Endothelial cell of umbilical vein (primary cell): ENCODE measurements around the gene CORO7. TPM values are rescaled to one million over a fixed set of nuclear protein-coding genes. Genes with fewer than 3 reads are reported as not detected.

ENCODE experiments used
- BruUV-seq: library from RNA; stranded (reverse); fragments of 400-500 nt; replicated peaks from 2 replicates; lab custom pipeline; 2021; lab: Mats Ljungman, UMichigan
- CTCF ChIA-PET: fragments of 300-600, 350-600 bp; sonication (Branson Sonifier 250); formaldehyde crosslinking; loops from one replicate; lab custom pipeline; 2021; ENCODE audit warnings: antibody characterized with exemption, inconsistent platforms; lab: Charles Lee
- POLR2A ChIA-PET: fragments of 300-600, 350-600 bp; sonication (Branson Sonifier 250); formaldehyde crosslinking; loops from one replicate; lab custom pipeline; 2021; ENCODE audit warnings: antibody characterized with exemption, inconsistent platforms; lab: Charles Lee
- DNase-seq: peaks from one replicate; pipeline ENCODE4 v3.0.0-alpha.2; 2011; ENCODE audit warnings: low read depth, low spot score
- FAIRE-seq: peaks from 2 replicates; lab custom pipeline; 2011; peaks lifted over from hg19 to GRCh38; lab: Jason Lieb, UNC
- H2AFZ ChIP-seq: 2 replicates; pipeline ENCODE4 v1.6.0; 2012; ENCODE audit warnings: low read depth, low read length, control low read depth, inconsistent platforms
- H3K27ac ChIP-seq: 2 replicates; pipeline ENCODE4 v1.5.1; 2011; ENCODE audit warnings: low read depth, mild to moderate bottlenecking, control low read depth, low read length, moderate library complexity; ENCODE audit not compliant: insufficient read depth
- H3K27me3 ChIP-seq, 2 experiments: 2 replicates each; pipeline versions ENCODE4 v1.6.0 to v1.6.1; 2011; ENCODE audit warnings: low read length in 2 of 2, mixed read lengths in 1 of 2; ENCODE audit not compliant: control insufficient read depth in 2 of 2, insufficient read depth in 2 of 2
- H3K36me3 ChIP-seq, 2 experiments: 2 replicates in 1 of 2; 3 replicates in 1 of 2; pipeline ENCODE4 v1.5.1; 2011; ENCODE audit warnings: low read length in 2 of 2, mild to moderate bottlenecking in 1 of 2, moderate library complexity in 1 of 2; ENCODE audit not compliant: control insufficient read depth in 2 of 2, insufficient read depth in 2 of 2; ENCODE audit errors: extremely low read depth in 1 of 2
- H3K4me1 ChIP-seq: 3 replicates; pipeline ENCODE4 v1.5.1; 2011; ENCODE audit warnings: mild to moderate bottlenecking, low read length; ENCODE audit not compliant: control insufficient read depth, insufficient read depth; ENCODE audit errors: extremely low read depth
- H3K4me2 ChIP-seq: 2 replicates; pipeline ENCODE4 v1.6.1; 2011; ENCODE audit warnings: low read length, control low read depth, mixed read lengths; ENCODE audit not compliant: insufficient read depth
- H3K4me3 ChIP-seq, 3 experiments: fragments of 200-600 bp in 1 of 3; sonication (generic), shearing (Covaris generic) in 1 of 3; replicated peaks in 1 of 3; 2 replicates each; pipeline ENCODE4 v1.5.1; 2011 to 2016; ENCODE audit warnings: control low read depth in 3 of 3, low read length in 3 of 3, mild to moderate bottlenecking in 2 of 3, inconsistent platforms in 1 of 3, low read depth in 1 of 3, moderate library complexity in 1 of 3; ENCODE audit not compliant: insufficient read depth in 1 of 3
- H3K79me2 ChIP-seq: 2 replicates; pipeline ENCODE4 v1.6.0; 2012; ENCODE audit warnings: low read length, inconsistent platforms; ENCODE audit not compliant: control insufficient read depth, insufficient read depth
- H3K9ac ChIP-seq: replicated peaks from 2 replicates; pipeline ENCODE3; 2011; ENCODE audit warnings: low read length, control low read depth; ENCODE audit not compliant: insufficient read depth; ENCODE audit errors: extremely low read depth
- H3K9me1 ChIP-seq: replicated peaks from 3 replicates; pipeline ENCODE4 v1.6.0; 2011; ENCODE audit warnings: mild to moderate bottlenecking, low read length; ENCODE audit not compliant: control insufficient read depth, insufficient read depth; ENCODE audit errors: extremely low read depth
- H3K9me3 ChIP-seq: replicated peaks from 2 replicates; pipeline ENCODE4 v1.5.1; 2012; ENCODE audit warnings: low read length, inconsistent platforms; ENCODE audit not compliant: control insufficient read depth, insufficient read depth
- H4K20me1 ChIP-seq: replicated peaks from 2 replicates; pipeline ENCODE3; 2011; ENCODE audit warnings: mild to moderate bottlenecking, low read length; ENCODE audit not compliant: control insufficient read depth, insufficient read depth; ENCODE audit errors: extremely low read depth
- EZH2 ChIP-seq: IDR thresholded peaks from 2 replicates; pipeline ENCODE4 v1.6.1; 2012; ENCODE audit warnings: borderline replicate concordance, low read depth, mild to moderate bottlenecking, moderate library complexity, low read length, inconsistent platforms; ENCODE audit not compliant: severe bottlenecking
- FOS ChIP-seq: IDR thresholded peaks from 2 replicates; pipeline ENCODE4 v1.6.1; 2011; ENCODE audit warnings: mild to moderate bottlenecking, low read length, moderate library complexity, borderline replicate concordance; ENCODE audit not compliant: insufficient read depth
- GATA2 ChIP-seq: IDR thresholded peaks from 2 replicates; pipeline ENCODE4 v1.7.0; 2011; ENCODE audit warnings: low read depth, mild to moderate bottlenecking, moderate library complexity, mixed read lengths, low read length; ENCODE audit not compliant: insufficient read length, insufficient read depth
- JUN ChIP-seq: IDR thresholded peaks from 2 replicates; pipeline ENCODE4 v1.6.1; 2011; ENCODE audit warnings: borderline replicate concordance, low read depth; ENCODE audit not compliant: insufficient read length, insufficient read depth
- MAX ChIP-seq: IDR thresholded peaks from 2 replicates; pipeline ENCODE4 v1.6.1; 2011; ENCODE audit not compliant: insufficient read depth, insufficient read length
- MYC ChIP-seq: IDR thresholded peaks from one replicate; pipeline ENCODE4 v1.6.1; 2011; ENCODE audit warnings: mild to moderate bottlenecking, low read depth, low read length
- POLR2A ChIP-seq: IDR thresholded peaks from 2 replicates; pipeline ENCODE4 v1.6.1; 2012; ENCODE audit warnings: low read depth, mild to moderate bottlenecking, control low read depth, low read length
- POLR2AphosphoS5 ChIP-seq: IDR thresholded peaks from 2 replicates; pipeline ENCODE4 v1.6.1; 2012; ENCODE audit warnings: low read depth, mild to moderate bottlenecking, control low read depth, low read length, moderate library complexity; ENCODE audit not compliant: insufficient read depth
- dilution Hi-C: fragments of 300-500 bp; cut with MboI; formaldehyde crosslinking; loops from one replicate; pipeline ENCODE4 v1.15.0; 2019; ENCODE audit warnings: low sequenced_read_pairs; ENCODE audit not compliant: extremely low pct_ligation_motif_present
- intact Hi-C: fragments of 100-400 bp; cut with micrococcal nuclease; formaldehyde crosslinking; loops from one replicate; pipeline ENCODE4 v1.10.0; 2022
- polyA plus RNA-seq, 4 experiments: library from polyadenylated mRNA; depleted of rRNA in 3 of 4; stranded (reverse) in 3 of 4; unstranded in 1 of 4; fragments of >200 nt; gene quantifications; 2 replicates each; pipeline versions ENCODE4 v1.2.1 to v1.2.3, GENCODE V29; 2011 to 2012; ENCODE audit warnings: missing spikeins in 1 of 4
- total RNA-seq: library from RNA; stranded (reverse); gene quantifications from 2 replicates; pipeline ENCODE4 v1.2.3, GENCODE V29; 2021
- TF ChIP-seq, protein P1 (sequence below), 2 donors: IDR thresholded peaks; 1 replicate in 1 of 2; 2 replicates in 1 of 2; pipeline ENCODE4 v1.5.1; 2011; ENCODE audit warnings: low read length in 2 of 2, mild to moderate bottlenecking in 2 of 2, moderate library complexity in 2 of 2, control low read depth in 1 of 2, inconsistent platforms in 1 of 2, low read depth in 1 of 2; ENCODE audit not compliant: insufficient read depth in 1 of 2; ENCODE audit errors: extremely low read depth in 1 of 2

Gene CORO7
- total and polyA plus RNA-seq, 2 donors (not counting 3 experiments of a cell fraction or from before 2014, with no cell fraction given), result 42.5 to 72.3 TPM

DNA sequence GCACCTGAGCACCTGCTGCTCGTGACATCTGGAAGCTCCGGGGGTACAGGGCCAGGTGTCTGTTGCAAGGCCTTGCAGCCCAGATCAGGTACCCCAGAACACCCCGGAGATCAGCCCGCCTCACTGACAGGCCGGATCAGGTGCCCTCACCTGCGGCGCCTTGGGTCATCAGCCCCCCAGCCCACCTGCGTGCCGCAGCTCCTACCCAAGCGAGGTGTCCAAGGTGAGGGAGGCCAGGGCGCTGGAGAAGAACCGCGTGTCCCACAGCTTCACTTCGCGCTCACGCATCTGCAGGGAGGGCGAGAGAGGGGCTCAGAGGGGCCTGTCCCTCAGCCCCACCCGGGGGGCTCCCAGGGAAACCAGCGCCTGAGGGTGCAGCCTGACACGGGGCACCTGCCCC is 28.6 kb downstream of the CORO7 start:
- no peaks in the 10 kb centered on the region for H3K79me2 ChIP-seq
- H3K4me2 ChIP-seq, result no peak overlapping the region
- FAIRE-seq (no peak), DNase-seq (no peak)
- H3K4me1 ChIP-seq, result peaks cover 22% of the 10 kb centered on the region
- H3K4me3 ChIP-seq, result no peak overlapping the region
- H3K27me3 ChIP-seq, result no peaks in the 10 kb centered on the region
- BruUV-seq, result no TSS peak
- no peak overlapping the region for H3K27ac ChIP-seq
- ChIA-PET POLR2A (no interaction called here), CTCF (interaction anchor here (2.5 to 7.5 kb wide), 2 partner anchors 15 kb away, joined by 18 to 63 read pairs; no protein-coding TSS in a partner anchor)
- TF ChIP-seq, protein P1, sequence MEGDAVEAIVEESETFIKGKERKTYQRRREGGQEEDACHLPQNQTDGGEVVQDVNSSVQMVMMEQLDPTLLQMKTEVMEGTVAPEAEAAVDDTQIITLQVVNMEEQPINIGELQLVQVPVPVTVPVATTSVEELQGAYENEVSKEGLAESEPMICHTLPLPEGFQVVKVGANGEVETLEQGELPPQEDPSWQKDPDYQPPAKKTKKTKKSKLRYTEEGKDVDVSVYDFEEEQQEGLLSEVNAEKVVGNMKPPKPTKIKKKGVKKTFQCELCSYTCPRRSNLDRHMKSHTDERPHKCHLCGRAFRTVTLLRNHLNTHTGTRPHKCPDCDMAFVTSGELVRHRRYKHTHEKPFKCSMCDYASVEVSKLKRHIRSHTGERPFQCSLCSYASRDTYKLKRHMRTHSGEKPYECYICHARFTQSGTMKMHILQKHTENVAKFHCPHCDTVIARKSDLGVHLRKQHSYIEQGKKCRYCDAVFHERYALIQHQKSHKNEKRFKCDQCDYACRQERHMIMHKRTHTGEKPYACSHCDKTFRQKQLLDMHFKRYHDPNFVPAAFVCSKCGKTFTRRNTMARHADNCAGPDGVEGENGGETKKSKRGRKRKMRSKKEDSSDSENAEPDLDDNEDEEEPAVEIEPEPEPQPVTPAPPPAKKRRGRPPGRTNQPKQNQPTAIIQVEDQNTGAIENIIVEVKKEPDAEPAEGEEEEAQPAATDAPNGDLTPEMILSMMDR (IDR thresholded peaks at IDR 0.05; ENCODE audit: extremely low read depth in 1 of 2, insufficient read depth in 1 of 2, low read depth in 1 of 2, low read length in 2 of 2), result no peak
- no peak for TF ChIP-seq POLR2A
- no peak for TF ChIP-seq MYC
- no peak for TF ChIP-seq EZH2
- no peak for TF ChIP-seq POLR2AphosphoS5
- no peak for TF ChIP-seq MAX
- no peak for TF ChIP-seq GATA2
- TF ChIP-seq JUN, result no peak
- TF ChIP-seq FOS, result no peak
- H3K36me3 ChIP-seq, result peaks cover 0 to 18% of the 10 kb centered on the region in 2 experiments
- H2AFZ ChIP-seq, result no peak overlapping the region
- H4K20me1 ChIP-seq, result no peaks in the 10 kb centered on the region
- H3K9ac ChIP-seq, result no peak overlapping the region
- H3K9me3 ChIP-seq, result no peaks in the 10 kb centered on the region
- dilution Hi-C loops (no loop called here), intact Hi-C loops (no loop called here)
- no peaks in the 10 kb centered on the region for H3K9me1 ChIP-seq
